Measurements from ENCODE around the gene FRMD8.

FRMD8 gene, protein sequence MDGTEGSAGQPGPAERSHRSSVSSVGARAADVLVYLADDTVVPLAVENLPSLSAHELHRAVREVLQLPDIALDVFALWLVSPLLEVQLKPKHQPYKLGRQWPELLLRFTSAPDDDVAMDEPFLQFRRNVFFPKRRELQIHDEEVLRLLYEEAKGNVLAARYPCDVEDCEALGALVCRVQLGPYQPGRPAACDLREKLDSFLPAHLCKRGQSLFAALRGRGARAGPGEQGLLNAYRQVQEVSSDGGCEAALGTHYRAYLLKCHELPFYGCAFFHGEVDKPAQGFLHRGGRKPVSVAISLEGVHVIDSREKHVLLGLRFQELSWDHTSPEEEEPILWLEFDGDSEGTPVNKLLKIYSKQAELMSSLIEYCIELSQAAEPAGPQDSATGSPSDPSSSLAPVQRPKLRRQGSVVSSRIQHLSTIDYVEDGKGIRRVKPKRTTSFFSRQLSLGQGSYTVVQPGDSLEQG

DNA sequence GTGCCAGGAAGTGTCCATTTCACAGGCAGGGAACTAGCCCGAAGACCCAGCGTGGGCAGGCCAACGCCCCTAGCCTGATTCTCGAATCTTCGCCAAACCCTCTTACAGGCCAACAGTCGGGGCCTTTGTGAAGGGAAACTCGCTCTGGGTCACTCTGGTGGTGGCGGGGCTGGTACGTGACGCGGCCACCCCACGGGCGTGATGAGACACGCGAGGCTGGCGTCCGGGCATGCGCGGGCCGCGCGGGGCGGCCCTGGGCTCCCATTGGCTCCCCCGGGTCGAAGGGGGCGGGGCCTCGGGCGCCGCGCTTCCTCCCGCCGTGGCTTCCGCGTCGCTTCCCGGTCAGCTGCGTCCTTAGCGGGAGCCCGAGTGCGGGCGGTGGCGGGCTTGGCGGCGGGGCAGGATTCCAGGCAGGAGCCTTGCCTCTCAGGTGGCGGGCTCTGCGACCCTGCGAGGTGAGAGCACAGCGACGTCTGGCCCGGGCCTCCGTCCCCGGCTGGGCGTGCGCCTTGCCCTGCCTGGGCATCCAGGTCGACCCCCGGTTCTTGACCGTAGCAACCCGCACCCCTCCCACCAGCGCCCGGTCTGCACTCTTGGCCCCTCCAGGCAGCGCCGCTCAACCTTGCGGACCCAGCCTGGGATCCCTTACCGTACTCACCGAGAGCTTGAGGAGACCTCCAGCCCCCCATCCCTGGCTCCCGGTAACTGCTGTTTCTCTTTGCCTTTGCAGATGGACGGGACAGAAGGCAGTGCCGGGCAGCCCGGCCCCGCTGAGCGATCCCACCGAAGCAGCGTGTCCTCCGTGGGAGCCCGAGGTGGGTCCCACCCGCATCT, at the start of gene FRMD8:
Gene FRMD8 (plus strand): TSS at position 331 of the 834 bp plus-strand sequence. CDS start 400 bp downstream, at position 731.
- peak; percentile 93 for DNase-seq

DNA sequence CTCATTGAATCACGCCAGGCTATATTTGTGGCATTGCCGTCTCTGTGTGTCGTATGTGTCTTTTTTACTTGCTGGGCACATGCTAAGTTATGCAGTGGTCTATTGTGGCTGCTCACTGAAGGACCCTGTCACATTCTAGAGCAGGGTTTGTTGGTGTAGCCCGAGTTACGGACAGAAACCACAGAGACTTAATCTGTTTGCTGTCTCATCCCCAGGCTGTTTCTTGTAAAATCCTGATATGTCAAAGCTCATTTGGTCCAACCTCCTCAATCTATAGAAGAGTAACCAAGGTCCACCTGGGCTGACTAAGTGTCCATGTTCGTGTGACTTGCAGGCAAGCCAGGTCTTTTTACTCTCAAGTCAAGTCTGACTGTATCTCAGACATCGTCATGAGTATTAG, 47.8 kb upstream of the FRMD8 start:
- DNase-seq: no peak

DNA sequence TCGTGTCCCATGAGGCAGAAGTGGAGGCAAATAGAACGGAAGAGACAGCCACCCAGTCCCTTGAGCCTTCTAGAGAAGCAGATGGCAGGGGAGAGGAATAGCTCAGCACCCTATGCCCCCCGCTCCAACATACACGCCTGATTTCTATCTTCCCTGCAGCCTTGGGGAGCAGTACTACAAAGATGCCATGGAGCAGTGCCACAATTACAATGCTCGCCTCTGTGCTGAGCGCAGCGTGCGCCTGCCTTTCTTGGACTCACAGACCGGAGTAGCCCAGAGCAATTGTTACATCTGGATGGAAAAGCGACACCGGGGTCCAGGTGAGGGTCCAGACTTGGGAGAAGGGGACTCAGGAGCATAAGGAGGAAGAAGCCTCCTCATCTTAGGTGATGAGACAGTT, 46.2 kb upstream of the FRMD8 start:
- no peak for DNase-seq

DNA sequence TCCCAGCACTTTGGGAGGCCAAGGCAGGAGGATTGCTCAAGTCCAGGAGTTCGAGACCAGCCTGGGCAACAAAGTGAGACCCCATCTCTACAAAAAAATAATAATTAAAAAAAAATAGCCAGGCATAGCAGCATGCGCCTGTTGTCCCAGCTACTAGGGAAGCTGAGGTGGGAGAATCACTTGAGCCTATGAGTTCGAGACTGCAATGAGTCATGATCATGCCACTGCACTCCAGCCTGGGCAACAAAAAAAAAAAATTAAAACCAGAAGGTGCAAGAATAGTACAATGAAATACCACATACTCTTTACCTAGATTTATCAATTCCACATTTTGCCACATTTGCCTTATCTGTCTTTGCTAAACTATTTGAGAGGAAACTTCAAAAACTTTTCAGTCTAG, 44.6 kb upstream of the FRMD8 start:
- DNase-seq: peak; percentile 52

DNA sequence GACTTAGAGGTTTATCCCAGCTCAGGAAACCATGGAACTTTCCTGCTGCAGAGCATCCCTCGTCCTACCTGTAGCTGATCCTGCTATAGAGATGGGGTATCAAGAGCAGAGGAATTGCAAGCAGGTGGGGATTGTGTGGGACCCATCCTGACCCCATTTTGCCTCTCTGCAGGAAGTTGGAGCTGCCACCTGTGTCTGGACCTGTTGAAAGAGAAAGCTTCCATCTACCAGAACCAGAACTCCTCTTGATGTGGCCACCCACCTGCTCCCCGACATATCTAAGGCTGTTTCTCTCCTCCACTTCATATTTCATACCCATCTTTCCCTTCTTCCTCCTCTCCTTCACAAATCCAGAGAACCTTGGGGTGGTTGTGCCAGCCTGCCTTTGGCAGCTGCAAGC, 34.9 kb upstream of the FRMD8 start:
- no peak for DNase-seq

DNA sequence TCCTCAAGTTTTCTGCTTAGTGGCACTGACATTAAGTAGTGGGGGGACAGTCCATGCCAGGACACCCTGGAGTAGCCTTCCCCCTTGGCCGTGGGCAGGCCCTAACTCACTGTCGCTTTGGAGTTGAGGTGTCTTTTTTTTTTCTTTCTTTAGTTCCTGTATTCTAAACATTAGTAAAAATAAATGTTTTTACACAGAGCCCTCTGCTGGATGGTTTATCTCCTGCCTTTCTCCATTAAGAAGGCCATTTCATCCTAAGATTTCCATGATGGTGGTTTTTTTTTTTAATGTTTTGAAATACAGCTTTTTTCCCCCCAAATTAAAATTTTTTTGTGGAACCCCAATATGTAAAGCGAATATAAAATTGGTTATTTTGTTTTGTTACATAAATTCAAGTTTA, 33.7 kb upstream of the FRMD8 start:
- DNase-seq: peak; percentile 53

DNA sequence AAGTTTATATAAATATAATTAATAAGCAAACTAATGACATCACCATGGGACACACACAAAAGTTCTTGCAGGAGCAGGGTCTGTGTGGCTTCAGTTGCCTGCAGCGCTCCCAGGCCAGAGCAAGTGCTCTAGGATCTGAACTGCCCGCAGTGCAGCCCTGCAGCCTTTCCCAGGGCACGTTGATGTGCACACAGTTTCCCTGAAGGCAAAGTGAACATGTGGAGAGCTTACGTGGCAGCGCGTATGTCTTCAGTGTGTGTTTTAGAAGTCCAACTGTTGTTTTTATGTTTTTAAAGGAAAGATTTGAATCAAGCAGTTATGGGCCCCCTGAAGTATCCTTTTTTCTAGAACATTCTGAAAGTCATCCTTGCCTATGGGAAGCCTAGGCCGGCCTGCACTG, 33.1 kb upstream of the FRMD8 start:
- DNase-seq: no peak

DNA sequence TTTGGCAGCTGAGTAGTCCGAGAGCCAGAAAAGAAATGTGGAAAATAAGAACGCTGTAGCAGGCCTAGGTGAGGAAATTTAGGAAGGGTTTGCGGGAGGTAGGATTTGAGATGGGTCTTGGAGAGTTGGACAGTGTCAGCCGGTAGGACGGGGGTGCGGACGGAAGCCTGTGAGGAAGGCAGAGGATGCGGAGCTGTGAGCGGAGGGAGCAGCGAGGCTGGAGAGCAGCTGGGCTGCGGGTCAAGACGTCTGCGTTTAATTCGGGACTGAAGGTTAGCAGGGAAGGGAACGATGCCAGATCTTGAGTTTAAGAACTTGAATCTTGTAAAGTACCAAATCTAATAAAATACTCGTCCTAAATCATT, 32.6 kb upstream of the FRMD8 start:
- no peak for DNase-seq

DNA sequence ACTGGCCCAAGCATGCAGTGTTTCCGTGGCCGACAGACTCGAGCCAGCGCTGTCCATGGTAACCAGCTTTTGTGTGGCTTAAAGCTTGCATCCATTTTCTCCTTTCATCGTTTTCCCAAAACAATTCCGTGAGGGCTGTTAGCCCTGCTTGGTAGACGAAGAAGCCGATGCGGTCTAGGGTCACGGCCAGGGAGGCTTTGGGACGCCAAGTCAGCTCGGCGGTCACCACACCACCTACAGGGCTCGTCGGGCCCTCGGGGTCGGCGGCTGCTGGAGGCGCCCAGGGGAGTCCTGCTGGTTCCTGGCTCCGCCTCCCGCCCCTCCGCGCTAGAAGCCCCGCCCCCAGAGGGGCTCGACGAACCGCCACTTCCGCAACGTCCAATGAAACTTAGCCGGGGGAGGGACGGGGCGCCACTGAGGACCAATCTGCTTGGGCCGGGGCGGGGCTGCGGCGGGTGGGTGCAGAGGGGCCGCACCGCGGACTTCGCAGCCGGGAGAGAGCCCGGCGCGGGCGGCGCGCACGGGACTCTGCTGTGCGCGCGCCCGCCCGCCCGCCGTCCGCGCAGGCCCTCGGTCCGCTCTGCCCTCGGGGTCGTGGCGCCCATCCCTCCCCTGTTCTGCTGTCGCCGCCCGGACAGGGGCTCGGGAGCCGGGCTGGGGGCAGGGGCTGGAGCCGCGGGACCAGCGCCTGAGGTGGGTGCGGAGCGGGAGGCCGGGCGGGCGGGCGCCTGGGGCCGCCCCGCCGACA, 32.0 kb upstream of the FRMD8 start, which contains the start of gene TIGD3:
Gene TIGD3 (plus strand): TSS at position 487 of the 748 bp plus-strand sequence. CDS start 1,058 bp downstream, outside the sequence.
- DNase-seq: peak; percentile 92

DNA sequence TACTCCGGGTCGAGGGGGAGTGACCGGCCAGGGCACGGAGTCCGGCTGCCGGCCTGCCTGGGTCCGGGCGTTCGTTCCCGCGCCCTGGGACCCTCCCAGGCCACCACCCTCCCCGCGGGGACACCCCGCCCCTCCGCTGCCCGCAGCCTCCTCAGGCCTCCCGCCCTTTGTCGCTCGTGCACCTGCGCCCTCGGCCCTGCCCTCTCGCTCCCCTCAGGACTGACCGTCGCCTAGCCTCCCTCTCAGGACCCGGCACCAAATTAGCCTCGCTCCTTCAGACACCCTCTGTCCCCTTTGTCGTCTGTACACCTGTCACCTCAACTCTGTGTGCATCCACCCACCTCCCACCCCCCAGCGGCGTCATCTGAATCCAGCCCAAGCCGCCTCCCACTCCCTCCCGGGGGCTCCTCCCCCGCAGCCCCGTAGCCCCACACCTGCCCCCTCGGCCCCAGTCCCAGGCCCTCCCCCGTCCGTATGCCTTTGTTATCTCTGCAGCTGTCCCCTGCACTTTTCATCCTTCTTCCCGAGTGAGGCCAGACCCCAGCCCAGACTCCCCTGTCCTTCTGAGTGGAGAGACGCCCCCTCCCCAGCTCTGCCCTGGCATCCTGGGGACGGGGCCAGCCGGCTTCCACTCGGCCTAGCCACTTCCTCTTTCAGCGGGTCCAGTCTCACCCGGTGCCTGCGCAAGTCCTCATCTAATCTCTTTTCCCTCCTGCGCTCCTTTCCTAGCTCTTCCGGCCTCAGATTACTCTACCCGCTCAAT, 31.2 kb upstream of the FRMD8 start:
- peak; percentile 40 for DNase-seq

DNA sequence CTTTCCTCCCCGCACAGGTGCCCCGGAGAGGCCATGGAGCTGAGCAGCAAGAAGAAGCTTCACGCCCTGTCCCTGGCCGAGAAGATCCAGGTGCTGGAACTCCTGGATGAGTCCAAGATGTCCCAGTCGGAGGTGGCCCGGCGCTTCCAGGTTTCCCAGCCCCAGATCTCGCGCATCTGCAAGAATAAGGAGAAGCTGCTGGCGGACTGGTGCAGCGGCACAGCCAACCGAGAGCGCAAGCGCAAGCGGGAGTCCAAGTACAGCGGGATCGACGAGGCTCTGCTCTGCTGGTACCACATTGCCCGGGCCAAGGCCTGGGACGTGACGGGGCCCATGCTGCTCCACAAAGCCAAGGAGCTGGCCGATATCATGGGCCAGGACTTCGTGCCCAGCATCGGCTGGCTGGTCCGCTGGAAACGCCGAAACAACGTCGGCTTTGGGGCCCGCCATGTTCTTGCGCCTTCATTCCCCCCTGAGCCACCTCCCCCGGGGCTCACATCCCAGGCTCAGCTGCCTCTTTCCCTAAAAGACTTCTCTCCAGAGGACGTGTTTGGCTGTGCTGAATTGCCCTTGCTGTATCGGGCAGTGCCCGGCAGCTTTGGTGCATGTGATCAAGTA, 30.6 kb upstream of the FRMD8 start:
- no peak for DNase-seq

DNA sequence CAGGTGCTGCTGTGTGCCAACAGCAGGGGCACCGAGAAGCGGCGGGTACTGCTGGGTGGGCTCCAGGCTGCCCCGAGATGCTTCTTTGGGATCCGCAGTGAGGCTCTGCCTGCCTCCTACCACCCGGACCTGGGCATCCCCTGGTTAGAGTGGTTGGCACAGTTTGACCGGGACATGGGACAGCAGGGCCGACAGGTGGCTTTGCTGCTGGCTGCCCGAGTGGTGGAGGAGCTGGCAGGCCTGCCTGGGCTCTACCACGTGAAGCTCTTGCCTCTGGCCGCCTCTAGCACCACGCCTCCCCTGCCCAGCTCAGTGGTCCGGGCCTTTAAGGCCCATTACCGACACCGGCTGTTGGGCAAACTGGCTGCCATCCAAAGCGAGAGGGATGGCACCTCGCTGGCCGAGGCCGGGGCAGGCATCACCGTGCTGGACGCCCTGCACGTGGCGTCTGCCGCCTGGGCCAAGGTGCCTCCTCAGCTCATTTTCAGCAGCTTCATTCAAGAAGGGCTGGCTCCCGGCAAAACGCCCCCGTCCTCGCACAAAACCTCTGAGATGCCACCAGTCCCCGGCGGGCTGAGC, 30.0 kb upstream of the FRMD8 start:
- no peak for DNase-seq

DNA sequence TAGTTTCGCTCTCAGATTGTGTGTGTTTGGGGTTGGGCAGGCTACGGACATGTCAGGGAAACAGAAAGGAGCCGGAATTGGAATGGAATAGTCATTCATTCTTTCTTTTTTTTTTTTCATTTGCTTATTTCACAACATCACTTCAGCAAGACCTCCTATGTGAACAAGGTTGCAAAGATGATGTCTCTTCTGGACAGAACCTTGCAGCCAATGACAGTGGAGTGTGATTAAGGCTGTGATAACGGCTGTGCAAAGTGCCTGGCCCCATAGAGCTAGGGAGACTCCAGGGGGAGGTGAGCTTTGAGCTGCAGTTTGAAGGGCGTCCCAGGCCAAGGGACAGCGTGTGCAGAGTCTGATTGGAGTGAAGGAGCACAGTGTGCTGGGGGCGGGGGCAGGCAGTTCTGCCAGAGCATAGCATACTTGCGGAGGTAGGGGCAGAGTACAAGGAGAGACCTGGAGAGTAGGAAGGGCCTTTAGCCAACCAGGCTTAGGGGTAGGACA, 28.5 kb upstream of the FRMD8 start:
- no peak for DNase-seq

DNA sequence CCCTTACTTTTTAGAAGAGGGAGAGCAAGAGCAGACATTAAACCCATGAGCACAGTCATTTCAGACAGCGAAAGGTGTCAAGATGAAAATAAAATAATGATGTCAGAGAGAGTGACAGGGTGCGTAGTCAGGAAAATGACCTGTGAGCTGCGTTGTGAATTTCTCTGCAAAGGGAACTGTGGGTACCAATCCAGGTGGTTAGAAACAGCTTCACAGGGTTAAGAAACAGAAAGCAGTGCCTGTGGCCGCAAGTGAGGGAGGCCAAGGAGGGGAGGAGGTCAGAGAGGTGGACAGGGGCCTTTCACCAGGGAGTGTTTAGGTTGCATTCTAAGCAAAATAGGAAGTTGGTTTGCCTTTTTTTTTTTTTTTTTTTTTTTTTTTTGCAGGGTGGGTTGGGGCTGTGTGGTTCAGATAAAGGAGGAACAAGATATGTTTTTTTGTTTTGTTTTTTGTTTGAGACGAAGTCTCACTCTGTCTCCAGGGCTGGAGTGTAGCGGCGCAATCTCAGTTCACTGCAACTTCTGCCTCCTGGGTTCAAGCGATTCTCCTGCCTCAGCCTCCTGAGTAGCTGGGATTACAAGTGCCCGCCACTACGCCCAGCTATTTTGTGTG, 24.0 kb upstream of the FRMD8 start:
- peak; percentile 73 for DNase-seq

DNA sequence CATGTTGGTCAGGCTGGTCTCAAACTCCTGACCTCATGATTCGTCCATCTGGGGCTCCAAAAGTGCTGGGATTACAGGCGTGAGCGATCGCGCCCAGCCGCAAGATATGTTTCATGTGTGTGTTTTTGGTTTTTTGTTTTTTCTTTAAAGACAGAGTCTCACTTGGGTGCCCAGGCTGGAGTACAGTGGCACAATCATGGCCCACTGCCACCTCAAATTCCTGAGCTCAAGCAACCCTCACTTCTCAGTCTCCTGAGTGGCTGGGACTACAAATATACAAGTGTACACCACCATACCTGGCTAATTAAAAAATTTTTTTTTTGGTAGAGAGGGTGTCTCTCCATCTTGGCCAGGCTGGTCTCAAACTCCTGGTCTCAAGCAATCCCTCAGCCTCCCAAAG, 23.5 kb upstream of the FRMD8 start:
- no peak for DNase-seq

DNA sequence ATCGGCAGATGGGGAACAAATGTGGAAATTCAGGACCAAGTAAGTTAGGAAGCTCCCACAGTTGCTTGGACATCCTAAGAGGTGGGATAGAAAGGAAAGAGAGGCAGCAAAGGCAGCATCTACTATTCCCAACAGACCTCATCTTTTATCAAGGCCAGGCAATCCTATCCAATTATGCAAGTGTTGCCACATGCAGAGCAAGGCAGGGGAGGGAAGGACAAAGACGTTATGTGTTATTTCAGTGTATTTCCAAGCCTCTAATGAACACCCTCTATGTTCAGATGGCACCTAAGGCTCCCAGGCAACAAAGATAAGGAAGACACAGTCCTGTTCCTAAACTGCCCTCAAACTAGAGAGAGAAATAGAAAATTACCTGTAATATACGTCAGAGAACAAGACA, 22.7 kb upstream of the FRMD8 start:
- no peak for DNase-seq

DNA sequence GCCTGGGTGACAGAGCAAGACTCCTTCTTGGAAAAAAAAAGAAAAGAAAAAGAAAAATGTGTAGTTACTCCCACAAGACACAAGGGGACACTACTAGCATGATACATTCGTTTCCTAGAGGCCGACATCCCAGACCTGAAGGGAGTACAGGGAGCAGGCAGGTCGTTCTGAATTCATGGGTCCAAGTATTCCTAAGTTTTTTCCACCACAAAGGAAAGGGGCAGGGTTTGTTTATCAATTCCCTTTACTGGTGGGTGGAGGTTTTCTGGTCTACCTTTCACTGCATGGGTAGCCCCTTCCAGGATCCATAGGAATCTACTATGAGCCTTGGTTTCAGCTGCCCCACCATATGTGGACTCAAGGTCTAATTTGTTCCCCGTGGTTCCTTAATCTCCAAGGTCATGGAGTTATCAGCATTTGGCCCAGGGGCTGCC, 20.1 kb upstream of the FRMD8 start:
- peak; percentile 77 for DNase-seq

DNA sequence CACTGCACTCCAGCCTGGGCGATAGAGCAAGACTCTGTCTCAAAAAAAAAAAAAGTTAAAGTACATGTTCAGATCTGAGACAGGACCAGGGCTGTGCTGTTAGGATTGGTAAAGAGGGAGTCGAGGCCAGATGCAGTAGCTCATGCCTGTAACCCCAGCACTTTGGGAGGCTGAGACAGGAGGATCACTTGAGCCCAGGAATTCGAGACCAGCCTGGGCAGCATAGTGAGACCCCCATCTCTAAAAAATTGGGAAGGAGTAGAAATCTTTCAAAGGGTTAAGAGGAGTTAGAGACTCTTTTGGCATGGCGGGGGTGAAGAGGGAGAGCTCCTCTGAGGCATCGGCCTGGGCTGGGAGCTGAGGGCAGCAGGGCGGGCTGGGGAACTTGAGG, 15.8 kb upstream of the FRMD8 start:
- no peak for DNase-seq

DNA sequence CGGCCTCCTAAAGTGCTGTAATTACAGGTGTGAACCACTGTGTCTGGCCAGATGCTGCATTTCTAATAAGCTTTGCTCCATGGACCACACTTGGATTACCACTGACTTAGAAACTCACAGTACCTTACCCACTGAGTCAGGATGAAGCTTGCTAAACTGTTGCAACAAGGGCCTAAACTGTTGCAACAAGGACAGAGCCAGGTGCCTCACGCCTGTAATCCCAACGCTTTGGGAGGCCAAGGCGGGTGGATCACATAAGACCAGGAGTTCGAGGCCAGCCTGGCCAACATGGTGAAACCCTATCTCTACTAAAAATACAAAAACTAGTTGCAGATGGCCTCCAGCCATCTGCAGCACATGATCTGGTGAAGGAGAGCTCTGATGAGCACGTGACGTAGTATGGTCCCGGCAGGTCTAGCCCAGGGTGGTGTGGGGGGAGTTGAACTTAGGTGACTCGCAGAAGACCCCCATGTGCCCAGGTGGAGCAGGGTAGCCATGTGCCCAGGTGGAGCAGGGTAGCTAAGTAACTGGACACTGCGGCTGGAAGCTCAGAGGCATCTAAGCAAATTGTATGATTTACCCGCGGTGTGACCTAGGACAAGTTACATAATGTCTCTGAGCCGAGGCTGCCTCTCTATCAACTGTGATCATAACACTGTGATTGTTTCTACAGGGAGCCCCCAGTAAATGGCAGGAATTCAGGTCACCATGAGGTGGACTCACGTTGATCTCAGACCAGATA, 12.4 kb upstream of the FRMD8 start:
- DNase-seq: no peak

DNA sequence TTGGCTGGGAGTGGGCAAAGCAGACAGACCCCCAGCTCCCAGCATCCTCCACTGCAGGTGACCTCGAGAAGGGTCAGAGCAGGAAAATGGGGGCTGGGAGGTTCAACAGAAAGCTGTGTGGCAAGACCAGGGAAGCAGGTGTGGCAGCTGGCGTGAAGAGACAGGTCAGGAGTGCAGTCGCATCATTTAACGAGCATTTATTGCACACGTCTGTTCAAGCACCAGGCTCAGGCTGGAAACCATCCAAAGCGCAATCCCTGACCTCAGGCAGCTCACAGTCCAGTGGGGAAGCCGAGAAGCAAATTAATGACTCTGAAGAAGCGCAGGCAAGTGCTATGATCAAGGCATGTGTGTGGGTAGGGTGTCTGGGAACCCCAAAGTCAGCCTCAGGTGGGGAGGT, 11.4 kb upstream of the FRMD8 start:
- DNase-seq: no peak
